GM12878 (cell line): Measurements from ENCODE around the gene OLA1. TPM values are rescaled to one million over a fixed set of nuclear protein-coding genes. Genes with fewer than 3 reads are reported as not detected.

Source experiments
- ATAC-seq: fragments of 200-7000 bp; cut with Tn5 transposase; 3 replicates; pipeline ENCODE4 v1.9.1; 2020; ENCODE audit warnings: mild to moderate bottlenecking, moderate library complexity
- BruUV-seq: library from RNA; stranded (reverse); fragments of 400-500 nt; replicated peaks from 2 replicates; lab custom pipeline; 2021; lab: Mats Ljungman, UMichigan
- CTCF ChIA-PET: fragments of 300-600 bp; sonication (Branson Sonifier 250); formaldehyde crosslinking; extraction: SDS; loops from one replicate; lab custom pipeline; 2021; ENCODE audit warnings: inconsistent platforms; lab: Yijun Ruan, JAX
- POLR2A ChIA-PET: fragments of 350-600 bp; formaldehyde crosslinking; extraction: SDS; loops from one replicate; lab custom pipeline; 2021; ENCODE audit warnings: inconsistent platforms; lab: Charles Lee
- RAD21 ChIA-PET: fragments of 300-600 bp; sonication (Branson Sonifier 250); formaldehyde crosslinking; loops from one replicate; lab custom pipeline; 2023; ENCODE audit warnings: antibody characterized with exemption; ENCODE audit not compliant: unreplicated experiment; lab: Charles Lee
- SMC1A ChIA-PET: fragments of 300-600 bp; sonication (Branson Sonifier 250); formaldehyde crosslinking; loops from one replicate; lab custom pipeline; 2023; ENCODE audit not compliant: unreplicated experiment, uncharacterized antibody; lab: Charles Lee
- DNase-seq: peaks from one replicate; pipeline ENCODE4 v3.0.0-alpha.2; 2011; ENCODE audit warnings: low read depth, low spot score
- FAIRE-seq: peaks from 3 replicates; lab custom pipeline; 2011; peaks lifted over from hg19 to GRCh38; lab: Jason Lieb, UNC
- H2AFZ ChIP-seq: 2 replicates; pipeline ENCODE4 v1.6.0; 2011; ENCODE audit warnings: low read depth, low read length, control low read depth; ENCODE audit not compliant: control insufficient read depth
- H3K27ac ChIP-seq: 2 replicates; pipeline ENCODE4 v1.5.1; 2011; ENCODE audit warnings: control low read depth; ENCODE audit not compliant: control insufficient read depth, insufficient read depth
- H3K27me3 ChIP-seq, 2 experiments: replicated peaks in 1 of 2; 2 replicates each; pipeline versions ENCODE4 v1.6.0 to v1.6.1; 2011; ENCODE audit warnings: low read length in 1 of 2; ENCODE audit not compliant: control insufficient read depth in 2 of 2, insufficient read depth in 2 of 2
- H3K36me3 ChIP-seq, 2 experiments: 2 replicates each; pipeline ENCODE4 v1.5.1; 2011; ENCODE audit warnings: low read length in 1 of 2; ENCODE audit not compliant: control insufficient read depth in 2 of 2, insufficient read depth in 2 of 2
- H3K4me1 ChIP-seq: 2 replicates; pipeline ENCODE4 v1.6.1; 2011; ENCODE audit warnings: mild to moderate bottlenecking, low read length, moderate library complexity, mixed read lengths; ENCODE audit not compliant: control insufficient read depth, insufficient read depth
- H3K4me2 ChIP-seq: 2 replicates; pipeline ENCODE4 v1.6.0; 2011; ENCODE audit warnings: control low read depth; ENCODE audit not compliant: control insufficient read depth, insufficient read depth
- H3K4me3 ChIP-seq: fragments of 200-600 bp; sonication (generic); 2 replicates; pipeline ENCODE4 v1.5.1; 2016
- H3K79me2 ChIP-seq: 2 replicates; pipeline ENCODE4 v1.6.0; 2011; ENCODE audit warnings: low read length; ENCODE audit not compliant: control insufficient read depth, insufficient read depth
- H3K9ac ChIP-seq: 2 replicates; pipeline ENCODE4 v1.8.0; 2011; ENCODE audit warnings: low read length, control low read depth, mixed read lengths; ENCODE audit not compliant: control insufficient read depth, insufficient read depth
- H3K9me3 ChIP-seq: replicated peaks from 3 replicates; pipeline ENCODE4 v1.5.1; 2011; ENCODE audit warnings: mild to moderate bottlenecking, low read length; ENCODE audit not compliant: control insufficient read depth, insufficient read depth
- H4K20me1 ChIP-seq: 2 replicates; pipeline ENCODE4 v1.6.0; 2011; ENCODE audit not compliant: control insufficient read depth, insufficient read depth
- CEBPB ChIP-seq, 2 experiments: fragments of 150-350 bp in 1 of 2; IDR thresholded peaks; 2 replicates each; pipeline ENCODE4 v1.6.1; 2012 to 2014; ENCODE audit warnings: low read depth in 2 of 2, low read length in 2 of 2, borderline replicate concordance in 1 of 2, inconsistent platforms in 1 of 2
- WRNIP1 ChIP-seq: IDR thresholded peaks from 2 replicates; pipeline ENCODE4 v1.6.1; 2011; ENCODE audit warnings: low read depth, low read length, improper control_type of control experiment, borderline replicate concordance
- WGBS: methylation state at CpG from one replicate; pipeline ENCODE4 v1.1.6; 2016; ENCODE audit warnings: low lambda C conversion rate; ENCODE audit not compliant: insufficient replicate concordance, insufficient coverage; ENCODE audit errors: missing lambda C conversion rate; 5-methylcytosine and 5-hydroxymethylcytosine counted together
- in situ Hi-C: fragments of 300-500 bp; cut with MboI; formaldehyde crosslinking; loops from 9 replicates; pipeline ENCODE4 v1.14.3; 2018; ENCODE audit warnings: mixed read lengths
- intact Hi-C: fragments of 100-400 bp; cut with micrococcal nuclease; formaldehyde crosslinking; loops from one replicate; pipeline ENCODE4 v1.14.2; 2022; ENCODE audit not compliant: unreplicated experiment
- polyA plus RNA-seq, 11 experiments: library from polyadenylated mRNA; depleted of rRNA in 4 of 11; unstranded in 6 of 11; stranded (reverse) in 5 of 11; fragments of >200 nt; fragmentation: Nextera tagmentation in 4 of 11; fragmentation: Illumina TruSeq in 1 of 11; extraction: Ambion mirVana in 4 of 11; extraction: Trizol in 1 of 11; gene quantifications; 1 replicate in 1 of 11; 2 replicates in 10 of 11; pipeline versions ENCODE4 v1.2.1 to v1.2.3, GENCODE V29; 2011 to 2016; ENCODE audit warnings: inconsistent platforms in 2 of 11, missing spikeins in 2 of 11, low read depth in 1 of 11
- total RNA-seq, 4 experiments: library from RNA; depleted of rRNA in 3 of 4; stranded (reverse); fragments of >200 nt in 3 of 4; fragmentation: Illumina TruSeq in 1 of 4; extraction: Trizol in 1 of 4; gene quantifications; 2 replicates each; pipeline versions ENCODE4 v1.2.1 to v1.2.3, GENCODE V29; 2013 to 2021

The OLA1 gene
- total and polyA plus RNA-seq, 10 of the 15 experiments (the other 5 are each of a cell fraction or from before 2014, with no cell fraction given): 107 to 238 (median 142) TPM

GRCh38 chr2:174145827-174146226, 102.5 kb downstream of the OLA1 start:
- Histone ChIP-seq H3K27me3 (no peaks in the 10 kb centered on the region), H3K9me3 (no peaks in the 10 kb centered on the region), H3K4me1 (no peaks in the 10 kb centered on the region), H3K79me2 (peaks cover 1% of the 10 kb centered on the region), H4K20me1 (no peaks in the 10 kb centered on the region), H3K36me3 (no peaks in the 10 kb centered on the region; a peak in 1 of 4 replicates), H3K4me2 (no peak overlapping the region), H3K27ac (no peak overlapping the region), H3K9ac (no peak overlapping the region), H3K4me3 (no peak overlapping the region), H2AFZ (no peak overlapping the region)
- ATAC-seq (peak; percentile 41; the same call in 2 of the 3 replicates), DNase-seq (no peak), FAIRE-seq (no peak)
- POLR2A ChIA-PET: no interaction called here
- RAD21 ChIA-PET: interaction anchor here (0.7 kb wide), 1 partner anchor 12 kb away, joined by 3 read pairs; no protein-coding TSS in a partner anchor
- no peak for TF ChIP-seq WRNIP1
- in situ Hi-C loops (no loop called here), intact Hi-C loops (no loop called here)
- BruUV-seq: no TSS peak
- SMC1A ChIA-PET: interaction anchor here (1.0 to 2.5 kb wide), 3 partner anchors 11 to 195 kb away, joined by 4 to 6 read pairs (median 4); no protein-coding TSS in a partner anchor
- CTCF ChIA-PET: interaction anchor here (0.9 to 4.1 kb wide), 4 partner anchors 8 to 195 kb away, joined by 3 to 20 read pairs (median 10); no protein-coding TSS in a partner anchor
- 49% methylated on average over 2 of the region's 2 CpGs for WGBS

GRCh38 chr2:174142290-174142689, 106.0 kb downstream of the OLA1 start:
- DNase-seq: no peak
- FAIRE-seq: no peak
- no peak for ATAC-seq
- ChIA-PET POLR2A (no interaction called here), CTCF (interaction anchor here (1.2 to 1.5 kb wide), 2 partner anchors 16 to 199 kb away, joined by 3 to 8 read pairs; no protein-coding TSS in a partner anchor), RAD21 (no interaction called here), SMC1A (no interaction called here)
- 95% methylated on average over 2 of the region's 2 CpGs for WGBS
- Histone ChIP-seq H3K9me3 (no peaks in the 10 kb centered on the region; the same call in 1 of the 3 replicates), H3K36me3 (peaks cover 1 to 6% of the 10 kb centered on the region in 2 experiments; a peak in 3 of 4 replicates), H4K20me1 (no peaks in the 10 kb centered on the region), H3K27me3 (no peaks in the 10 kb centered on the region), H3K27ac (no peak overlapping the region), H3K9ac (no peak overlapping the region), H3K79me2 (peaks cover 1% of the 10 kb centered on the region), H3K4me3 (no peak overlapping the region), H2AFZ (no peak overlapping the region), H3K4me1 (no peaks in the 10 kb centered on the region), H3K4me2 (no peak overlapping the region)
- in situ Hi-C loops (no loop called here), intact Hi-C loops (loop anchor here (5.0 kb wide), 1 partner anchor 200 kb away; no protein-coding TSS in a partner anchor)
- no TSS peak for BruUV-seq
- no peak for TF ChIP-seq CEBPB (IDR thresholded peaks at IDR 0.05; ENCODE audit: borderline replicate concordance in 1 of 2, low read depth in 2 of 2, low read length in 2 of 2)
